NT2/D1 (cell line): ENCODE data around the gene MYNN.

ENCODE experiments used
- SUZ12 ChIP-seq: IDR thresholded peaks from 2 replicates; pipeline ENCODE4 v1.6.1; 2011; ENCODE audit not compliant: insufficient read length, insufficient read depth; ENCODE audit errors: extremely low read depth
- YY1 ChIP-seq: IDR thresholded peaks from 2 replicates; pipeline ENCODE4 v1.6.1; 2011; ENCODE audit not compliant: insufficient read length, insufficient read depth
- ZNF274 ChIP-seq: IDR thresholded peaks from 2 replicates; pipeline ENCODE4 v1.6.1; 2011; ENCODE audit warnings: mild to moderate bottlenecking, low read depth, low read length

DNA sequence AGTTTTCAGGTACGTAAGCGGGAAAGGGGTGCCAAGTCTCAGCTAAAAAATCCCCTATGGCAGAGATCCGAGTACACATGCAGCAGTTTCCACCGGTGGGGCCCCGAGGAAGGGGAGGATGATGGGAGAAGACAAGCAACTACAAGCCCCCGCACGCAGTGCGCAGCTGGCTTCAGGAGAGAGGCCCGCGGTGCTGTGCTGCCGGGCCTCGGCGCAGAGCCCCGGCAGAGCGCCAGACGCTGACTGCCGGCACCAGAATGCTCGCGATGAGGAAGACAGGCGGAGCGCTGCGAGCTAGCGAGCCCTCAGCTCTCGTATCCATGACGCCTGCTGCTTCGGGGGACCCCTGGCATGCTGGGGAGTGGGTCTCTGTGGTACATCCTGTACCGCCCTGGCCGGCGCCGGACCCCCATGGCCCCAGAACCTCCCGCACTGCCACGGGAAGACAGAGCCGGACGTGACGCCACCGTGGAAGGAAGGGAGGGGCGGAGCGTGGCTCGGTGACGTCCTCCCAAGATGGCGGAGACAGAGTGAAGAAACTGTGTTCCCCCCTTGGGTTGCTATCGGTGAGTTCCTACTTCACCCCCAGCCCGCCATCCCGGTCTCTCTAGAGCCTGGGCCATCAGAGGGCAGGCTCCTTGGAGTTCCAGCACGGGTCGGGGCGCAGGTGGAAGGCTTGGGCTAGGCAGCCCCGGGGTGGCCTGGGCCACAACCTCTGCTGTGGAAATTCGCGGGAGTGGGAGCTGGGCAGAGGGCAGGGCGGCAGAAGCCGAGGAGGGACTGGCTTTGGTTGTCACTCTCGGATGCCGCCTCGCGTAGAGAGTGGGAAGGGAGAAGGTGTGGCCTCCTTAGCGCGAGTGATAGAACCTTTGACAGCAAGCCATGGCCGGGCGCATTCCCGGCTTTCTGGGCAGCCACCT is at the start of gene MYNN:
- TF ChIP-seq YY1 (peak; percentile 91), SUZ12 (no peak), ZNF274 (no peak)
